Measurements from ENCODE around the gene FAM110D. TPM values are rescaled to one million over a fixed set of nuclear protein-coding genes. Genes with fewer than 3 reads are reported as not detected.

FAM110D gene
- total RNA-seq (2022) = not detected in 2 replicates
- not detected for Bru-seq, nascent RNA
- BruChase-seq, experiment 1, labeled RNA remaining after a 6-hour chase = not detected
- BruChase-seq, experiment 2, labeled RNA remaining after a 2-hour chase = percentile 11 among the genes with signal in this experiment
- long read RNA-seq = 0 reads

DNA sequence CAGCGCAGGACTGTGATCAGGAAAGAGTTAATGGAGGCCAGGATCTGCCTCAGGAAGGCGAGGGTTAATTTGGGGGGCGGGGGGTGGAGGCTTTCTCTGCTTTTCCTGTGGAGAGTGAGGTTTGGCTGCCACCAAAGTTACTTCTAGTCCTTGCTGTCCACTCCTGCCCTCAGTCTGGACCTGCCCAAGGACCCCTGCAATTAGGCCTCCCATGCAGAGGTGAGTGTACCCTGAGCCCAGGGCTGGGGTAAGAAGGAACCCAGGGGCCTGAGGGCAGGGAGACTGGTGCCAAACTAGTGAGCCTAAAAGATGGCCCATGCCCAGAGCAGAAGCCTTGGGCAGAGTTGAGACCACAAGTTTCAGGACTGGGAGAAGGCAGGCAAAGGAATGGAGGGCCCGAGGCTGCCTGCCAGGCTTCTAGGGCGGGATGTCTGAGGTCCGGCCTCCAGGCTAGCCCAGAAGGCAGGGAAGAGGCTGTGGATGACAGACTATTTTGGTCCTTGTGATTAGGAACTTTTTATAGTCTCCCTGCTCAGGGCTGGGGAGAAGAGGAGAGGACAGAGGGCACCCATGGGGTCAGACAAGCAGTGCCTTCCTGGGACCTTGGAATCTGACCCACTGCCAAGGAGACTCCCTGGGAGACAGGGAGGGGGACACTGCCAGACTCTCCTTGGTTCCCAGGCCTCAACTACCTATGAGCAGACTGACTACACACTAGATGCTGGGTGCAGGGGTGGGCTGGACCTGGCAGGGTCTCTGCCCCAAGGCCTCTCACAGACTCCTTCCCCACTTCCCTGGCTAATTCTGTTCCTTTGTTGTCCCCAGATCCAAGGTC is at the start of gene FAM110D:
Gene FAM110D (plus strand): TSS at position 172 of the 835 bp plus-strand sequence. CDS start 2,213 bp downstream, outside the sequence.
- H3K4me3 Mint-ChIP-seq (ENCODE audit: low read depth, unreplicated experiment) = no peak within 1 kb of the TSS
- DNase-seq = no peak
- peaks cover 18% of the 10 kb centered on the region for H3K27me3 Mint-ChIP-seq (ENCODE audit: unreplicated experiment)
- H3K27ac Mint-ChIP-seq (ENCODE audit: unreplicated experiment) = no peak within 1 kb of the TSS
- TF ChIP-seq, protein P1, sequence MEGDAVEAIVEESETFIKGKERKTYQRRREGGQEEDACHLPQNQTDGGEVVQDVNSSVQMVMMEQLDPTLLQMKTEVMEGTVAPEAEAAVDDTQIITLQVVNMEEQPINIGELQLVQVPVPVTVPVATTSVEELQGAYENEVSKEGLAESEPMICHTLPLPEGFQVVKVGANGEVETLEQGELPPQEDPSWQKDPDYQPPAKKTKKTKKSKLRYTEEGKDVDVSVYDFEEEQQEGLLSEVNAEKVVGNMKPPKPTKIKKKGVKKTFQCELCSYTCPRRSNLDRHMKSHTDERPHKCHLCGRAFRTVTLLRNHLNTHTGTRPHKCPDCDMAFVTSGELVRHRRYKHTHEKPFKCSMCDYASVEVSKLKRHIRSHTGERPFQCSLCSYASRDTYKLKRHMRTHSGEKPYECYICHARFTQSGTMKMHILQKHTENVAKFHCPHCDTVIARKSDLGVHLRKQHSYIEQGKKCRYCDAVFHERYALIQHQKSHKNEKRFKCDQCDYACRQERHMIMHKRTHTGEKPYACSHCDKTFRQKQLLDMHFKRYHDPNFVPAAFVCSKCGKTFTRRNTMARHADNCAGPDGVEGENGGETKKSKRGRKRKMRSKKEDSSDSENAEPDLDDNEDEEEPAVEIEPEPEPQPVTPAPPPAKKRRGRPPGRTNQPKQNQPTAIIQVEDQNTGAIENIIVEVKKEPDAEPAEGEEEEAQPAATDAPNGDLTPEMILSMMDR (IDR thresholded peaks at IDR 0.05; ENCODE audit: unreplicated experiment) = no peak
- H3K36me3 Mint-ChIP-seq (ENCODE audit: insufficient read depth, unreplicated experiment) = peaks cover 5% of the 10 kb centered on the region
- no peaks in the 10 kb centered on the region for H3K4me1 Mint-ChIP-seq (ENCODE audit: low read depth, unreplicated experiment)
- CTCF ChIA-PET = no interaction called here
- no TSS peak for BruUV-seq (replicated peaks)
- H3K9me3 Mint-ChIP-seq (ENCODE audit: low read depth, unreplicated experiment) = no peaks in the 10 kb centered on the region
- intact Hi-C loops (cut with micrococcal nuclease; ENCODE audit: unreplicated experiment) = no loop called here

DNA sequence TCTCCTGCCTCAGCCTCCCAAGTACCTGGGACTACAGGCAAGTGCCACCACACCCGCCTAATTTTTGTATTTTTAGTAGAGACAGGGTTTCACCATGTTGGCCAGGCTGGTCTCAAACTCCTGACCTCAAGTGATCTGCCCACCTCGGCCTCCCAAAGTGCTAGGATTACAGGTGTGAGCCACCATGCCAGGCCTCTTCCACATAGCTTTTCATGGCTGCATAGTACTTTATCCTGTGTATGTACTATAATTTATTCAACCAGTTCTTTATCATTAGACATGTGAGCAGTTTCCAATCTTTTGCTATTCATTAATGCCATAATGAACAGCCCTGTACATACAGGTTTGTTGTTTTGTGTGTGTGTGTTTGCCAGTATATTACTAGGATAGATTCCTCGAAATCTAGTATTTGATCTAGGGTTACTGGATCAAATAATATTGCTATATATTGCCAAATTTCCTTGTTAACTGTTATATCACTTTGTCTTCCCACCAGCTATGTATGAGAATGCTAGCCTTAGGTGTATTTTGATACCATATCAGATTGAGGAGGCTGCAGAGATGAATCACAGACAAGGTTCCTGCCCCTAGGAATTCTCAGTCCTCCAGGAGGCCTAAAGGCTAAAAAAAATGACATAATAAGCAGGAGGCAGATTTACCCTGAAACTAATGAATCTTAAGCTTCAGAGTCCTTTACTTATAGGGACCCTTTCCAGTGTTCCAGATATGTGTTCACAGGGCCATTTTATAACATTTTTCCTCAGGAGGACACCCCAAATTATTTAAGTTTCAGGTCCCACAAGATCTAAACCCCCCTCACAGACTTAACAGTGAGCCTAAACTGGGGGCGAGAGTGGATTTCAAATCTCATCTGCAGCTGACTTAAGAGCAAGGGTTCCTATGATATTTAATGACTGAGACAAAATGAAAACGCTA is 49.4 kb upstream of the FAM110D start:
- peaks cover 31% of the 10 kb centered on the region for H3K36me3 Mint-ChIP-seq (ENCODE audit: insufficient read depth, unreplicated experiment)
- H3K4me1 Mint-ChIP-seq (ENCODE audit: low read depth, unreplicated experiment) = peaks cover 18% of the 10 kb centered on the region
- intact Hi-C loops (cut with micrococcal nuclease; ENCODE audit: unreplicated experiment) = loop anchor here (2.0 to 5.0 kb wide), 2 partner anchors 17 to 53 kb away; no protein-coding TSS in a partner anchor
- CTCF ChIA-PET = interaction anchor here (0.7 kb wide), 1 partner anchor 36 kb away, joined by 3 read pairs; no protein-coding TSS in a partner anchor
- peak overlapping the region; percentile 88 for H3K27ac Mint-ChIP-seq (ENCODE audit: unreplicated experiment)
- no peaks in the 10 kb centered on the region for H3K9me3 Mint-ChIP-seq (ENCODE audit: low read depth, unreplicated experiment)
- TF ChIP-seq, protein P1 (IDR thresholded peaks at IDR 0.05; ENCODE audit: unreplicated experiment) = no peak
- DNase-seq = no peak
- no peaks in the 10 kb centered on the region for H3K27me3 Mint-ChIP-seq (ENCODE audit: unreplicated experiment)
- peak overlapping the region; percentile 91 for H3K4me3 Mint-ChIP-seq (ENCODE audit: low read depth, unreplicated experiment)
- TSS peak; percentile 37 for BruUV-seq (replicated peaks)

DNA sequence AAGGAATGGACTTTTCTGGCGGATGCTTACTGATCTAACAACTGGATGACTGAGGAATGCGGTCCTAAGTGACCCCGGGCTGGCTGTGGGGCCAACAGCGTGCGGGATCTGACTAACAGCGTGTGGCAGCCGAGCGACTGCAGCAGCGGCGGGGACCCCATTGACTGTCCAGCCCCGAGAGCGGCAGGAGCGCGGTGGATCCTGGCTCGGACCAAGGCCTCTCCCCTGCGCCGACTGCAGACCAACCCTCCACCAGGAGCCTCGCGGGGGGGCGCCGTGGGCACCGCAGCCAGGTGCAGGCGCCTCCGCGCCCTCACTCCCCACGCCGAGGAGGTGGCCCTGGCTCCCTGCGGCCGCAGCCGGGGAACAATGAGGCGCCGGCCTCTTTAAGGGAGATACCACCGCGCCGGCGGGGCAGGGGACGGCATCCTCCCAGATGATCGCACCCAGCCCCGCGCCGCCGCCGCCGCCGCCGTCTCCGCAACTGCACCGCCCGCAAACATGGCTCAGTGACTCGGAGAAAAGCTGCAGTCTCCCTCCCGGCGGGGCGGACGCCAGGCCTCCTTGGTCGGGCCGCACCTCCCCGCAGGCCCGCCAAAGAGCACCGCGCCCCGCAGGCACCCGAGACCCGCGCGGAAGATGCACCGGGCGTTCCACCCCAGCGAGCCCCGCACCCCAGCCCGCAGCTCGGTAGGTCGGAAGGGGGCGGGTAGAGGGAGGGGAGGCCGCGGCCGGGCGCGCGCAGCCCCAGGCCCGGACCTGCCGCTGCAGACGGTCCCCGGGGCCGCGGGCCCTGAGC is 47.9 kb upstream of the FAM110D start:
- peak; percentile 80 for DNase-seq
- Mint-ChIP-seq H3K9me3 (ENCODE audit: low read depth, unreplicated experiment) (no peaks in the 10 kb centered on the region), H3K27ac (ENCODE audit: unreplicated experiment) (peak overlapping the region; percentile 88), H3K4me3 (ENCODE audit: low read depth, unreplicated experiment) (peak overlapping the region; percentile 91), H3K27me3 (ENCODE audit: unreplicated experiment) (no peaks in the 10 kb centered on the region), H3K4me1 (ENCODE audit: low read depth, unreplicated experiment) (peaks cover 12% of the 10 kb centered on the region), H3K36me3 (ENCODE audit: insufficient read depth, unreplicated experiment) (peaks cover 31% of the 10 kb centered on the region)
- intact Hi-C loops (cut with micrococcal nuclease; ENCODE audit: unreplicated experiment) = loop anchor here (2.0 kb wide), 1 partner anchor 16 kb away; no protein-coding TSS in a partner anchor
- BruUV-seq (replicated peaks) = no TSS peak
- TF ChIP-seq, protein P1 (IDR thresholded peaks at IDR 0.05; ENCODE audit: unreplicated experiment) = no peak
- CTCF ChIA-PET = interaction anchor here (1.0 kb wide), 1 partner anchor 34 kb away, joined by 5 read pairs; no protein-coding TSS in a partner anchor
